ENCODE data around the gene NEURL1B.

DNA sequence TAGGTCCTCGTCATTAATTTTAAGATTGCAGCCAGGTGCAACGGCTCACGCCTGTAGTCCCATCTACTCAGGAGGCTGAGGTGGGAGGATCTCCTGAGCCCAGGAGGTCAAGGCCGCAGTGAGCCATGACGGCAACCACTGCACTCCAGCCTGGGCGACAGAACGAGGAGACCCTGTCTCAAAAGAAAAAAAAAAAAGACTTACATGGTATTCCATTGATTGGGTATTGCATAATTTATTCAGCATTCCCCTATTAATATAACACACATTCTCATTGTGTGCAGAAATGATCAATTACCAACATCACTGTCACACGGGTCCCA lies 67.1 kb downstream of the NEURL1B start:
- TF ChIP-seq, protein P1, sequence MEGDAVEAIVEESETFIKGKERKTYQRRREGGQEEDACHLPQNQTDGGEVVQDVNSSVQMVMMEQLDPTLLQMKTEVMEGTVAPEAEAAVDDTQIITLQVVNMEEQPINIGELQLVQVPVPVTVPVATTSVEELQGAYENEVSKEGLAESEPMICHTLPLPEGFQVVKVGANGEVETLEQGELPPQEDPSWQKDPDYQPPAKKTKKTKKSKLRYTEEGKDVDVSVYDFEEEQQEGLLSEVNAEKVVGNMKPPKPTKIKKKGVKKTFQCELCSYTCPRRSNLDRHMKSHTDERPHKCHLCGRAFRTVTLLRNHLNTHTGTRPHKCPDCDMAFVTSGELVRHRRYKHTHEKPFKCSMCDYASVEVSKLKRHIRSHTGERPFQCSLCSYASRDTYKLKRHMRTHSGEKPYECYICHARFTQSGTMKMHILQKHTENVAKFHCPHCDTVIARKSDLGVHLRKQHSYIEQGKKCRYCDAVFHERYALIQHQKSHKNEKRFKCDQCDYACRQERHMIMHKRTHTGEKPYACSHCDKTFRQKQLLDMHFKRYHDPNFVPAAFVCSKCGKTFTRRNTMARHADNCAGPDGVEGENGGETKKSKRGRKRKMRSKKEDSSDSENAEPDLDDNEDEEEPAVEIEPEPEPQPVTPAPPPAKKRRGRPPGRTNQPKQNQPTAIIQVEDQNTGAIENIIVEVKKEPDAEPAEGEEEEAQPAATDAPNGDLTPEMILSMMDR (conservative IDR thresholded peaks at IDR 0.05 in 1 of 2, IDR thresholded peaks at IDR 0.05 in 1 of 2; ENCODE audit: extremely low read depth in 1 of 2, insufficient read depth in 1 of 2, low read depth in 1 of 2, low read length in 2 of 2), result no peak
- no peak for TF ChIP-seq EZH2 (IDR thresholded peaks at IDR 0.05; ENCODE audit: borderline replicate concordance, low read length)
